Sigmoid colon (tissue), 4 donors: ENCODE measurements around the gene KIF12.
"Not testable (repeated sequence)": the region's sequence is repeated elsewhere in the genome, so short reads cannot be mapped to it uniquely, and the experiment has no call there.

Source experiments
- EP300 ChIP-seq, 4 donors: sonication (generic); formaldehyde crosslinking; IDR thresholded peaks; one replicate each; pipeline ENCODE4 v1.6.1; 2017; ENCODE audit warnings: antibody characterized with exemption in 4 of 4
- POLR2A ChIP-seq, 2 donors: fragments of 450-650 bp; IDR thresholded peaks; one replicate each; pipeline ENCODE4 v1.6.1; 2016; ENCODE audit warnings: antibody characterized with exemption in 2 of 2, mild to moderate bottlenecking in 2 of 2, moderate library complexity in 2 of 2
- POLR2AphosphoS5 ChIP-seq, 4 donors: sonication (generic); formaldehyde crosslinking; IDR thresholded peaks; one replicate each; pipeline ENCODE4 v1.6.1; 2017; ENCODE audit warnings: antibody characterized with exemption in 4 of 4
- TF ChIP-seq, protein P1 (sequence below), 4 experiments: fragments of 450-650 bp in 3 of 4; fragments of 200-600 bp in 1 of 4; IDR thresholded peaks; one replicate each; pipeline ENCODE4 v1.5.1; 2016 to 2019; ENCODE audit warnings: antibody characterized with exemption in 4 of 4, mild to moderate bottlenecking in 3 of 4, moderate library complexity in 2 of 4

DNA sequence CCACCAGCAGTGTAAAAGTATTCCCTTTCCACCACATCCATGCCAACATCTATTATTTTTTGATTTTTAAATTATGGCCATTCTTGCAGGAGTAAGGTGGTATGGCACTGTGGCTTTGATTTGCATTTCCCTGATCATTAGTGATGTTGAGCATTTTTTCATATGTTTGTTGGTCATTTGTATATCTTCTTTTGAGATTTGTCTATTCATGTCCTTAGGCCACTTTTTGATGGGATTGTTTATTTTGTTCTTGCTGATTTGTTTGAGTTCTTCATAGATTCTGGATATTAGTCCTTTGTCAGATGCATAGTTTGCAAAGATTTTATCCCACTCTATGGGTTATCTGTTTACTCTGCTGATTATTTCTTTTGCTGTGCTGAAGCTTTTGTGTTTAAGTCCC lies 55.4 kb downstream of the KIF12 start:
- TF ChIP-seq, protein P1, sequence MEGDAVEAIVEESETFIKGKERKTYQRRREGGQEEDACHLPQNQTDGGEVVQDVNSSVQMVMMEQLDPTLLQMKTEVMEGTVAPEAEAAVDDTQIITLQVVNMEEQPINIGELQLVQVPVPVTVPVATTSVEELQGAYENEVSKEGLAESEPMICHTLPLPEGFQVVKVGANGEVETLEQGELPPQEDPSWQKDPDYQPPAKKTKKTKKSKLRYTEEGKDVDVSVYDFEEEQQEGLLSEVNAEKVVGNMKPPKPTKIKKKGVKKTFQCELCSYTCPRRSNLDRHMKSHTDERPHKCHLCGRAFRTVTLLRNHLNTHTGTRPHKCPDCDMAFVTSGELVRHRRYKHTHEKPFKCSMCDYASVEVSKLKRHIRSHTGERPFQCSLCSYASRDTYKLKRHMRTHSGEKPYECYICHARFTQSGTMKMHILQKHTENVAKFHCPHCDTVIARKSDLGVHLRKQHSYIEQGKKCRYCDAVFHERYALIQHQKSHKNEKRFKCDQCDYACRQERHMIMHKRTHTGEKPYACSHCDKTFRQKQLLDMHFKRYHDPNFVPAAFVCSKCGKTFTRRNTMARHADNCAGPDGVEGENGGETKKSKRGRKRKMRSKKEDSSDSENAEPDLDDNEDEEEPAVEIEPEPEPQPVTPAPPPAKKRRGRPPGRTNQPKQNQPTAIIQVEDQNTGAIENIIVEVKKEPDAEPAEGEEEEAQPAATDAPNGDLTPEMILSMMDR (IDR thresholded peaks at IDR 0.05), result not testable (repeated sequence)
- TF ChIP-seq POLR2A, EP300, POLR2AphosphoS5 (IDR thresholded peaks at IDR 0.05): not testable (repeated sequence)
